Activated CD4-positive, alpha-beta T cell treated with anti-CD3 and anti-CD28 coated beads, Interleukin-2, amount 50 U/mL, for 4 hours (primary cell): ENCODE data around the gene MTIF3.

Experiments
- DNase-seq, 2 experiments: peaks; one replicate each; pipeline ENCODE4 v3.0.0-alpha.2; 2020

MTIF3 gene

GRCh38 chr13:27450921-27451471 is 632 bp upstream of the MTIF3 start:
- DNase-seq = peak in 1 of 2 experiments; percentile 35

- no peak for DNase-seq
Measured at GRCh38 chr13:27449081-27449603, 1.2 kb downstream of the MTIF3 start.

DNA sequence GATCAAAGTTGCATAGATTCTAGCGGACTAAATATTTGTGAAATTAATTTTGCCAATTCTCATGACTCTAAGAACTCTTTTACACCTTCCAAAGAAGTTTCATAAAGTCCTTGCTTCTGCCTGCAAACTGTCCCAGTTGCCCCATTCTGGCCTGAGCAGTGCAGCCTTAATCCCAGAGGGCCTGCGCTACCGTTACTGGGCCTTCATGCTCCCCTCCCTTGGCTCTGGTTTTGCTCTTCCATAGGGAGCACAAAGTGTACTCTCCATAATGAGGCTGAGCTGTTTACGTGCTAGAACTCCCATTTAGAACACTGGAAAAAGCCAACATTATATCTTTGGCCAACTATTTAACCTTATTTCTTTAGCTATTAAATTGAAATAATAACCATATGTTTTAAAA is 2.1 kb downstream of the MTIF3 start:
- DNase-seq = no peak

DNA sequence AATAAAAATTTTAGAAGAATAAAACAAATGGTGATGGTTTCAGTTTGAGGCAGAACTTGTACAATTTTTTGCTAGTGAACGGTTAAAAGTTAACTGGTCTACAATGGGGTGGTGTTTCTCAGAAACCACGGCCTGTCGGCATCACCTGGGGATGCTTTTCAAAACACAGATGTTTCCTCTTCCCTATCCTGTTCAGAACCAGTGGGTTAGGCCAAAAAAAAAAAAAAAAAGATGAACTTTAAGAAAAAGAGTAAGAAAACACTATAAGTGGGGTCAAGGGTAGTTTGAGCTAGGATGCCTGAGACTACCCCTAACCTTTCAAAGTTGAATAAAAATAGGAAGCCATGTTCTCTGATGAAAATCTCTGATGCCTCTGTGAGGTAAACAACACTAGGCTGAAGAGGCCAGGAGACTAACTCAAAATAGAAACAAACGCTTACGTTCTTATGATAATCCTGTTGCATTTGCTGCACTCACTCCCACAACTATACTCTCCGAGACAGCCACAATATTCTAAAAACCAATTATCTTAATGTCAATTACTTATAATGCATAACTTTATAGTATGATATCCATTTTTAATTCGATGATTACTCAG is 3.3 kb downstream of the MTIF3 start:
- DNase-seq = no peak

- DNase-seq = no peak
Measured at GRCh38 chr13:27442797-27443196, 7.6 kb downstream of the MTIF3 start.

DNA sequence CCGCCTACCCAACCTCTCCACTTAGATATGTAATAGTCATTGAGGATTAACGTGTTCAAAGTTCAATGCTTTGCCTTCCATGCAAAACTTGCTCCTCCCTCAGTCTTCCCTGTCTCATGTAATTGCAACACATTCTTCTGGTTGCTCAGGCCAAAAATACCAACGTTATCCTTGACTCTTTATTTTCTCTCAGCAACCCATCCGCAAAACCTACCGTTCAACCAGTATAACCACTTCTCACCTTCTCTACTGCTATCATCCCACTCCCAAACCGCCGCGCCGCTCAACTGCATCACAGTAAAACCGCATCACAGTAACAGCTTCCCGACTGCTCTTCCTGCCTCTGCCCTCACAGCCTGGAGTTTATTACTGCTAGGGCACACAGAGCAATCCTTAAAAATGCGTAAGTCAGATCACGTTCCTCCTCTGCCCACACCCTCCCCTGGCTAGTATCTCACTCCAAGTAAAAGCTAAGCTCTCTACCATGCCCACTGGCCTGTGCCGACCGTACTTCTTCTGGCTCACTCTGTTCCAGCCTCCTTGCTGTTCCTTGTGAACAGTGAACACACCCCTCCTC is 8.2 kb downstream of the MTIF3 start:
- peak in 1 of 2 experiments; percentile 10 for DNase-seq

DNA sequence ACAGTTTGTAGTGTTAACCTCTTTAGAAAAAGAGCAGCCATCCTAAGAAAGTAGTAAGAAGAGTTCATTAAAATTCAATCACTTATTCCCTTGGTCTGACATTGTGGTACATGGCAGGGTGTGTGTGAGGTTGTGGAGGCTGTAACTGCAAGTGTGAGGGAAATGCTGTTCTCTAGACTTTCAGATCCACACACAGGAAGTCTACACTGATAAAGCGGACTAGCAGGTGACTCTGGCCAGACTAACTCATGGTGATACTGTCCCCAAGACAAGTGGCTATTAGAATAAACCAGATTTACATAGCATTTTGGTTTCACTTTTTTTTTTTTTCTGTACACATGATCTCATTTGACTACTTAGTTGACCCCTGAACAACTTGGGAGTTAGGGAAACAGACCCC is 10.0 kb downstream of the MTIF3 start:
- DNase-seq = no peak

DNA sequence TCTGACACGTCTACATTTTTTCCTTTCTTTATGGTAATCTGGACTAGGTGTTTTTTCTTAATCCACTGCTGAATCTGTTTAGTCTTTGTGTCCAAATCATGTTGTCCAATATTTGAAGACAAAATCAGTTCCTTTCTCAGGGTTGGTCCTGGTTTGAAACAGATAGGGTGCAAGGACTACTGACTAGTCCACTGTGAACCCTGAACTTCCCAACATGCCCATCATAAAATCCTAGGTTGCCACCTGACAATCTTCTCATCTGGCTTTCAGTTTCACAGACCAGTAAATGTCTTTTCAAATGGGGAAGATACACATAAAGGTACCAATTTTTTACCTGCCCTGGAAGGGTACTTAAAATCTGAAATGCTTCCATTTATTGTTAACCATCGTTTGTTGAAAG is 13.2 kb downstream of the MTIF3 start:
- DNase-seq = no peak

DNA sequence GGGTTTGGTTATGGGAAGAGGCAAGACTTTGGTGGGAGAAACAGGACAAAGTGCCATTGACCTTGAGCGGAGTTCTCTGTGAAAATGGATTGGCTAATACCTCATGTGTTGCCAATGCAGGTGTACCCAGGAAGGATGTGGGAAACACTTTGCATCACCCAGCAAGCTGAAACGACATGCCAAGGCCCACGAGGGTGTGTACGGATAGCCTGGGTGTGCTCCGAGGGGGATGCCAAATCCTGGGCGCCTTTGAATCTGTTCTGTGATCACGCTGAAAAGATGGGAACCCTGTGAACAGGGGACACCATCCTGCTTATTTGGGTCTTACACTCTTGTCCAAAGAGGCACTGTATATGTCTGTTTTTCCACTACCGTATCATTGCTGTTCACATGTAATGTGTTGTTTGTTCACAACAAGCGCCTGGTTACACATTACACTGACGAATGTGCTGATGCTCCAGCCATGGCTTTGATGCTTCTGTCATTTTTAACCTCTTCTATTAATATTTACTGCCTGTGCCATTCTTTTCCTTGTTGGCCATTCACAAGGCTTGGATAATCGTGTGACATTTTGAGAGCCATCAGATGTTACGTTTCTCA is 17.7 kb downstream of the MTIF3 start:
- DNase-seq = no peak

GRCh38 chr13:27432180-27432579 is 18.2 kb downstream of the MTIF3 start:
- no peak for DNase-seq

DNA sequence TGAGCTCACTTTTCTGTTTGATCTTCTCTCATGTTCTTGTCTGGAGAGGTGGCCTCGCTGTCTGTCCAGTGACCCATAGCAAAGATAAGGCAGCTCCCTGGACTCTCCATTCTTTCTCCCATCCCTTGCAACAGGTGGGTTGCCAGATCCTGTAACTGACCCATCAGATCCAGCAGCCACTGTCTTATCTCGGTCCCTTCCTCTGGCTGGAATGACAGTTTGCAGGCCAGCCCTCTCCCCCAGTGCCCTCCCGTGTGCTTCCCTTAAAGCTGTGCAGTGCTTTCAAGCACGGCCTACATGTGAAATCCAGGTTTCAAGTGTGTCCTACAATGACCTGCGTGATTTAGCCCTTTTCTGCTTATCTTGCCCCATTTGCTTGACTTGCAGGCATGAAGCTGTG is 22.2 kb downstream of the MTIF3 start:
- no peak for DNase-seq

DNA sequence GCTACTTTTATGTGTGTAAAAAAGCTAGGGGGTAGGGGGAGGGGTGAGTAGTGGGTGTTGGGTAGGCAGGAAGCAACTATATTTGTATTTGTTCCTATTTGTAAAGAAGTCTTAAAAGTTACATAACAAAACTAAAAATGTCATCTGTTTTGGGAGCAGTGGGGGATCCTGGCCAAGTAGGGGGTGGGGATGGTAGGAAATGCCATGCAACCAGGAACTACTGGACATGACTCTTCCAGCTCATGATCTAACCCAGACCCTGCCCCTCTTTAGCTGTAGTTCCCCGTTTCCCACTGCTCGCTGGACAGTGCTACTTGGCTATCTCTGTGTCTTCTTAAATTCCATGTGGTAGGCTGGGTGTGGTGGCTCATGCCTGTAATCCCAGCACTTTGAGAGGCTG is 22.7 kb downstream of the MTIF3 start:
- no peak for DNase-seq

- DNase-seq = peak; percentile 64 to 69
Measured at GRCh38 chr13:27425918-27426630, 24.3 kb downstream of the MTIF3 start.

GRCh38 chr13:27425158-27425917 is 25.0 kb downstream of the MTIF3 start:
- DNase-seq = peak in 1 of 2 experiments; percentile 10

GRCh38 chr13:27424246-27425157 is 25.9 kb downstream of the MTIF3 start, which contains the start of gene GTF3A:
Gene GTF3A, plus strand, starts transcription at chr13:27424619.
- peak; percentile 77 to 80 for DNase-seq

GRCh38 chr13:27423333-27423732 is 27.0 kb downstream of the MTIF3 start:
- no peak for DNase-seq

DNA sequence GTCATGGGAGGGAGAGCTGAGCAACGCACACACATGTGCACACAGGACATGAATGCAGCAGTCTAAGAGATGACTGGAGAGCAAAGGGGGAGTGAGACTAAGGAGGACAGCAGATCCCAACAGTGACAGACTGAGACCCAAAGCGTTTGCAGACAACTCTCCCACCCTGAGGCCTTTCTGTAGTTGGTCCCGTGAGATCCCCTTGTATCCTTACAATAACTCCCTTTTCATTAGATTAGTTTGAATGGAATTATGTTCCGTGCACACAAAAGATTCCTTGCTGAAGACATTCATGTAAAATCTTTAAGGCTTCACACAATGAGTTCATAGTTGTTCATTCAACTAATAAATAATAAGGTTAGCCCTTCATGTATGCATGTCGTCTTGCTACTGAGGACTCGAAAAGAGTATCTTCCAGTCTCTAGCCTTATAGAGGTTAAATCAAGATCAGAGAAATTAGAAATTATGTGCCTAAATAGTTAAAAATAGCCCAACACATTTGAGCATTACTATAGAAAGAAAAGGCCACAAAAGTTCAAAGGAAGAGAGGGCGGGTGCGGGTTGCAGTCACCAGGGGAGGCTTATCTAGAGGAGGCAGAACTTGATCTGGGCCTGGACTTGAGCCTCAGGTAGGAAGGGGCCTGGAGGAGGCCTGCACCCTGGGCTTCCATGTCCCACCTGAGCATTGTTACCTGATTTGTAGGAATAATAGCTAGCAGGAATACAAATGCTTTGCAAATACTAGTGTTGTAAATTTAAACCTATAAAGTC is 29.1 kb downstream of the MTIF3 start:
- no peak for DNase-seq

DNA sequence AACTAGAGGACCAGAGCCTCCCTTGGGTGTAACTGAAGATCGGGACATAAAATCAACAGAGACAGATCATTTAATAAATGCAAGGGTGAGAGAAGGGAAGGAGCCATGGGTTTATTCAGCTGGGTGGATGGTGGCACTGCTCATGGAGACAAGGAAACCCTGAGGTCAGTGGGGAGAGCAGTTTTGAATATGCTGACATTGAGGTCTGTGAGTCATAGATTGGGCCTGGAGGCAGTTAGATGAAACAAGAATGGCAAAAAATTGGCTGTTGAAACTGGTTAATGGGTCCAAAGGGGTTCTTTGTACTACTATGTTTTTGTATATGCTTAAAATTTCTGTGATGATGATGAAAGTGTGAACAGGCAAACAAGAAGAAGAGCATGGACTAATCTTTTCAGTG is 31.0 kb downstream of the MTIF3 start:
- DNase-seq = no peak

GRCh38 chr13:27415116-27415515 is 35.2 kb downstream of the MTIF3 start:
- DNase-seq = no peak

GRCh38 chr13:27411341-27411740 is 39.0 kb downstream of the MTIF3 start:
- no peak for DNase-seq

DNA sequence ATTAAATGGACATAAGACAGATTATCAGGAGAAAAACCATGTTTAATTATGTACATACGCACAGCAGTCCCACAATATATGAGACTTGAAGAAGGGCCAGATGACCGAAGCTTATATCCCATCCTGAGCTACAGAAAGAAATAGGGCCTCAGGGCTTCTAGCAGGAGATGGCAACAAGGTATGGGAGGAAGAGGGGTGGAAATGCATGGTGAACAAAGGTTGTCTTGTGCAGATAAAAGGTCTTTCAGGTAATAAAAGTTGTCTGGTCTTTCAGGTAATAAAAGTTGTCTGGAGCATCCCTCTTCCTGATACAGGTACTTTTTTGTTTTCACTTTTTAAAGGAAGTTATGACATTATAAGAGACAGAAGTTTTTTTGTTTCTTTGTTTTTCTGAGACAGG is 41.4 kb downstream of the MTIF3 start:
- DNase-seq = no peak
